HG03521 (cell line): ENCODE measurements around the gene GLYATL1.

ENCODE experiments used
- ATAC-seq: cut with Tn5 transposase; IDR thresholded peaks from one replicate; pipeline ENCODE4 v1.9.1; 2021; ENCODE audit warnings: mild to moderate bottlenecking, moderate library complexity; ENCODE audit not compliant: unreplicated experiment

Gene GLYATL1

DNA sequence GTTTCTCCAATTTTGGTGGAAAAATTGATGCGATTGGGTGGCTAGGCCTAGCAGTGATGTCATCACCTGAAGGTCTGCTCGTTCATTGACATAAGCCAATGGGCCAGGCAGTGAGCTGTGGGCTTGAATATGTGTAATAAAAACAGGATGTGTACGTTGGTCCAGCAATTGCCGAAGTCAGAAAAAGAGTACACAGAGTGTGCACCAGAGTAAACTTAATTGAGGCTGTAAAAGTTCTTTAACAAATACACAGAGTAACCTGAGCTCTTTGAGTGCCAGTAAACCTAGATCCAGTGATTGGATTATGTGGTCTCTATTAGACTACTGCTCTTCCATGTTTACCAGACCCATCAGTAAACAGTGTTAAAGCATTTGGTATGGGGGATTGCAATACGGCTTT lies 13.0 kb upstream of the GLYATL1 start:
- no peak for ATAC-seq

- no peak for ATAC-seq
These were observed 12.6 kb upstream of the GLYATL1 start for GRCh38 chr11:58926695-58927094.

- no peak for ATAC-seq
These were observed 11.7 kb upstream of the GLYATL1 start for GRCh38 chr11:58927393-58928106.

DNA sequence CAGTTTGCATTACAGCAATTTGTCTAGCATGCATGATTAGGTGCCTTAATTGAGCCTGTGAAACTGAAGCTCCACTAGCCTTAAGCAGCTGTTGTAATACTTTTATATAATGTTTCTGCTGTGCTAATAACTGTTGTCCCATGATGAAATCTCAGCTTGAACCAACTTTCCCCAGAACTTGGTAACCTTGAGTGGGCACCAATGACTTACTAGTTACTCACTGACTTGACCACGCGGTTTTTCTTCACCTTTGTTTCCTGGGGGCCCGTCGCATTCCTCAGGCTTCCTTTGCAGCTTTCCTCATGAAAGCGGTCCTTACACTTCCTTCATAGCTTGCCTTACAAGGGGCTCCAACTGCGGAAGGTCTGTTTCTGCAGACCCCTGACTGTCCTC lies 11.2 kb upstream of the GLYATL1 start:
- ATAC-seq: no peak

DNA sequence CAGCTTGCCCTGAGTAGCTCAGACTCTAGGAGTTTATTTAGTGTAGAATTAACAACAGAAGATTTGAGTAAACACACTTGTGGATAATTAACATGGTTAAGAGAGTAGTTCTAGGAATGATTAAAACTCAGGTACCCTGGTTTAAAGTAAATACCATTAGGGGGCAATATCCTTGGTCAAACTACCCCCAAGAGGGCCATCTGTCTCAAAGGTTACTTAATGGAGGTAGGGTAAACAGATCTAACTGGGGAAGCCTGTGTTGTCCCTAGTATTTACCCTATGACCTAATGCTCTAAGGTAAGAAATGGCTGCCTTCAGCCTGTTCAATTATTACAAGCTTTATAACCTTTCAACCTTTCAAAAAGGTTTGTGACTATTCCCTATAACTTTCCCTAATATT lies 10.6 kb upstream of the GLYATL1 start:
- ATAC-seq: no peak

DNA sequence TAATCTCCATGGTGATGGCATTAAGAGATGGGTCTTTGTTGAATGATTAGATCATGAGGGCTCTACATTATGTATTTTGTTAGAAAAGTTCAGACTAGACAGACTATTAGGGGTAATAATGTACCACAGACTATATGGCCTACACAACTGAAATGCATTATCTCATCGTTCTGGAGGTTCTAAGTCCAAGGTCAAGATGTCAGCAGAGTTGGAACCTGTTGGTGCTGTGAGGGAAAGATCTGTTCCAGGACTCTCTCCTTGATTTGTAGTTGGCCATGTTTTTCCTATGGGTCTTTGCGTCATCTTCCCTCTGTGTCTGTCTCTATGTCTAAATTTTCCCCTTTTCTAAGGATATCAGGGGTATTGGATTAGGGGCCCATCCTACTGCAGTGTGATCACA lies 8.4 kb upstream of the GLYATL1 start:
- ATAC-seq: no peak

DNA sequence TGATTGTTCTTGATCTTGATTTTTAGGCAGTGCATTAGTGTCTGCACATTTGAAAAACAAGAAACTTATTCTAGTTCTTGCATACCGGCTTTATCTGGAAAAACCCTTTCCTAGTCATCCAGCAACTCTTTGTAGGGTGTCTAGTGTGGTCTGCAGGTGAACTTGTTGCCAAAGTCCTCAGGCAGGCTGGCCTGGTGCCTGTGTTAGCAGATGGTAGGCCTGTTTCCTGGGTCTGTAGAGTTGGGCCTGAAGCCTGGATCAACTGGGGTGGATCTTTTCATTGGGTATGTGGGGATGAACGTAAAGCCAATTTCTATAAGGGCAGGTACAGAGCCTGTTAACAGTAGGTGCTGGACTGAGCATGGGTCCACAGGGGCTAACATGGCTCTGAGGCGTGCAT lies 5.6 kb upstream of the GLYATL1 start:
- ATAC-seq: no peak

DNA sequence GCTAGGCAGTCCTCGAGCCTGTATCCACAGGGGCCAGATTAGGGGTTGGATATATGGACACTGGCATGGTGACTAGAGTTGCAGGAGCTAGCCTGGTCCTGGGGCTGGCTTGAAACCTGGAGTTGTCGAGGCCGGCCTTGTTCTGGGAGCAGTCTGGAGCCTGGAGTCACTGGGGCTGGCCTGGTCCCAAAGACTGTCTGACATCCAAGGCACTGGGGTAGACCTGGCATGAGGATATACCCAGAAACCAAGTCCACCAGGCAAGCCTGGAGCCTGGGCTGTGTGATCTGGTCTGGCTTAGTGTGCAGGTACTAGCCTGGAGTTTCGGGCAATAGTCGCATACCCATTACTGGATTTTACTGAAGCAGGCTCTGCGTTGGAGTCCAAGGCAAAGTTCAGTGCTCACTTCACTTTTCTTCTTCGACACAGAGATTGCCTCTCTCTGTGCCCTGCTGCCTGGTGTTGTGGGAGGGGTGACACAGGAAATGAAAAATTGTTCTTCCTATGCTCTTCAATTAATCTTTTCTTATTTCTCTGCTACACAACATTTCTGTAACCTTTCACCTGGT lies 4.3 kb upstream of the GLYATL1 start:
- ATAC-seq: no peak

- no peak for ATAC-seq
These were observed 890 bp upstream of the GLYATL1 start for GRCh38 chr11:58938398-58938797.

DNA sequence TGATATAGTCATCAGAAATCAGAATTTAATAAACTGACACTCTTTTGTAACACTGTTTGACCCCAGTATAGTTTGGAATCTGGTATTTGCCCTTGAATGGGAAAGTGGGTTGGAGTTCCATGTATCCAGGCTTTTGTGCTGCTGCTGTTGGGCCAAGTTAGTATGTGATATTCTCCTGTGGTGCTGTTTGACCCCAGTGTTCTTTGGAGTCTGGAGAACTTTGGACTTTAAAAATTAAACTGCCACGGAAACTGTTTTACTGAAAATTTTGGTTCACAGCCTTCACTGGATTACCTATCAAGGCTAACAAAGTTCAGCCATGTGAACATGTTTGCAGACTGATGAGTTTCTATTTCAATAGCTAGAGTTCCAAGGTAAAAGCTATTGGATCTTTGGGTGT lies 740 bp downstream of the GLYATL1 start:
- no peak for ATAC-seq

DNA sequence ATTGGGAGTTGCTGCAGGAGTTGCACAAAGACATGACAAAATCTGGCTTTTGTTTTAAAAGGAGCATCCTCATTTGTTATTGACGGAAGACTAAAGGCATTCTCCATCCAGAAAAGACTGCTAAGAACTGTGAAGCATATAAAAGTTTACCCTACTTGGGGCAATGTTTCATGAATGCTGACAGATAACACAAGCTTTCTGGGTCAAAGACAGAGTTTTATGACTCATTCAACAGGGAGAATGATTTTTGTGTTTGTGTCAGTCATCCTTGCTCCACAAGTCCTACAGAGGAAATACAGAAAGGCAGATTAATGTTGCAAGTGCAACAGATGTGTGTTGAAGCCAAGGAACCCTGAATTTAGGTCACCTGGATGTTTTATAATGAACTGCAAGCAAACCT lies 2.5 kb downstream of the GLYATL1 start:
- ATAC-seq: no peak

DNA sequence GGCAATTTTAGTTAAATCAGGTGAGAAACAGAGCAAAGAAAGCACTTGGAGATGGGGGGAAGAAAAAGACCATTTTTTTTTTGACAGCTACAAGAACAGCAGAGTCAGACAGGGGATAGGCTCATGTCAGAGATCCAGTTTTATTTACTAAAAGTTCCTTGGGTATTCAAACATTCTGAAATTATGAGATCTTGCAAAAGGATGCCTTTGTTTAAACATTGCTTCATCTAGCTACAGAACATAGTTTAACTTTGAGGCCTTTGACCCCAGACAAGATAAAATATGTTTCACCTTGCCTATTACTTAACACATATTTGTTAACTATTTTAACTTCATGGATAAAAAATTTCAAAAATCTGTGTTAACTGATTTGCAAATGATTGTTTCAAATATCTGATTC lies 6.4 kb downstream of the GLYATL1 start:
- no peak for ATAC-seq

DNA sequence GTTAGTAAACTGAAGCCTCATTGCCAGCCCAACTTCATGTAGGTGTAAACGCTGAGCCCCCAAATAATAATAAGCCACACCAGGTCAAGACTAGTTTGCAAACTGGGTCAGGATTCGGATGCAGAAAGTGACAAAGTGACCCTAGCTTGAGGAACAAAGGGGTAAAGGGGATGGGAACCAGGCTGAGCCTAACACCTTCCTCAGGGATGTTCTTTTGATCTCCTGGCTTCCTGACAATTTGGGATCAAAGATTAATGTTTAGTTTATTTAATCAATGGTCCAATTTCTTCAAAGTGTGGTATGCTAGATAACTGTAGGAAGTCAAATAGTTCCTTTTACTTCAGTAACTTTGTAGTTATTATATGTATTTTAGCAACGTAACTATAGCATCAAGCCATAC lies 9.9 kb downstream of the GLYATL1 start:
- no peak for ATAC-seq

DNA sequence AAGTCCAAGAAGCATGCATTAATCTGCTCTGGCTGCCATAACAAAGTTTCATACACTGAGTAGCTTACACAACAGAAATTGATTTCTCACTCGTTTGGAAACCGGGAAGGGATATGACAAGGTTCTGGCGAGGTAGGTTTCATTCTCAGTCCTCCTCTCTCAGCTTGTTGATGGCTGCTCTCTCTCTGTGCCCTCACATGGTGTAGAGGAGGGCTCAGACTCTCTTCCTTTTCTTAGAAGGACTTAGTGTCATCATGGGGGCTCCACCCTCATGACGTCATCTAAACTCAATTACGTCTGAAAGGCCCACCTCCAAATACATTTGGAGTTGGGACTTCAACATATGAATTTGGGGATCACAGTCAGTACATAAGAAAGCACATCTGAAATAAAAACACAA lies 18.6 kb downstream of the GLYATL1 start:
- peak; percentile 61 for ATAC-seq

GRCh38 chr11:58958500-58958899 lies 19.2 kb downstream of the GLYATL1 start:
- no peak for ATAC-seq

GRCh38 chr11:58963551-58964104 lies 24.3 kb downstream of the GLYATL1 start:
- no peak for ATAC-seq

- no peak for ATAC-seq
These were observed 26.1 kb downstream of the GLYATL1 start for GRCh38 chr11:58965246-58965985.

DNA sequence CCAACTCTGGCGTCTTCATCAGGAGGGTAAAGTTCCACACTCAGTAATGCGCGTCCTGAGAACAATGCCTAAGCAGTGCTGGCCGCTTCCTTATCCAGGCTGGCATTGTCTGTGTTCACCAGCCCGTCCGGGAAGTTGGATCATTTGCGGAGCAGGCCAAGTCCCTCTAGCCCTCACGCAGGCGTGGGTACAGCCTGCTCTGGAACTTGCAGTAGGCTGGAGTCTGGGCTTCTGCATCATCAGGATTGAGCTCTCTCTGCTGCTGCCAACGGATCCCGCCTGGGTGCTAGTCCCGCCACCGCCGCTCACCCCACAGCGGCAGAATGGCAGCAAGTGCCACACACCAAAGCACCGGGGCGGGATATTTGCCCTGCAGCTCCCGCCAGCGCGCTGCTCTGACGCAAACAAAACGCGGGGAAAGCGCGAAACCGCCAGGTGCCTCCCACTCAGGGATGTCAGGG lies 29.0 kb downstream of the GLYATL1 start:
- ATAC-seq: no peak

DNA sequence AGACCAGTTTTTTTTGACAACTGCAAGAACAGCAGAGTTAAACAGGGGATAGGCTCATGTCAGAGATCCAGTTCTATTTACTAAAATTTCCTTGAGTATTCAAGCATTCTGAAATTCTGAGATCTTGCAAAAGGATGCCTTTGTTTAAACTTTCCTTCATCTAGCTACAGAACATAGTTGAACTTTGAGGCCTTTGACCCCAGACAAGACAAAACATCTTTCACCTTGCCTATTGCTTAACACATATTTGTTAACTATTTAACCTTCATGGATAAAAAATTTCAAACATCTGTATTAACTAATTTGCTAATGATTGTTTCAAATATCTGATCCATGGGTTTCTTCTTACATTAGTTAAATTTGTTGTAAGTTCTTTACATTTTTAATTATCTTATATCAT lies 38.2 kb downstream of the GLYATL1 start:
- ATAC-seq: no peak

DNA sequence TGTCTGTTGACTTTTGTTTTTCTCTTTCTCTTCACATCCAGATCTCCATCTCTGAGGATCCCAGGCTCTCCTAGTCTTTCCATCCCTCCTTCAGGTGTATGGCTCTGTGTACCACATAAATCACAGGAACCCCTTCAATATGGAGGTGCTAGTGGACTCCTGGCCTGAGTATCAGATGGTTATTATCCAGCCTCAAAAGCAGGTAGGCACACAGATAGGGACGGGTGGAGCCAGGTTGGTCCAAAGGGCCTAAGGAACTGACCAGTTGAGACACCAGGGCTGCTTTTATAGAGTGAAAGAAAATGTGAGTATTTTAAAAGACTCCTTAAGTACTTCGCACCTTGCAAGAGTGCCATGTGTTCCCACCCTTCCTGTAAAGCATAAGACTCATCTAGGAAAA lies 39.9 kb downstream of the GLYATL1 start:
- no peak for ATAC-seq

- ATAC-seq: no peak
These were observed 41.0 kb downstream of the GLYATL1 start for GRCh38 chr11:58980159-58980843.
